HG03135 (cell line): Measurements from ENCODE around the gene CELSR3.

ENCODE experiments used
- ATAC-seq: cut with Tn5 transposase; IDR thresholded peaks from one replicate; pipeline ENCODE4 v1.9.1; 2021; ENCODE audit warnings: mild to moderate bottlenecking, moderate library complexity; ENCODE audit not compliant: unreplicated experiment

The CELSR3 gene

GRCh38 chr3:48587686-48588085 lies 75.0 kb downstream of the CELSR3 start:
- no peak for ATAC-seq
